ENCODE results near the gene STIP1.

Gene STIP1

DNA sequence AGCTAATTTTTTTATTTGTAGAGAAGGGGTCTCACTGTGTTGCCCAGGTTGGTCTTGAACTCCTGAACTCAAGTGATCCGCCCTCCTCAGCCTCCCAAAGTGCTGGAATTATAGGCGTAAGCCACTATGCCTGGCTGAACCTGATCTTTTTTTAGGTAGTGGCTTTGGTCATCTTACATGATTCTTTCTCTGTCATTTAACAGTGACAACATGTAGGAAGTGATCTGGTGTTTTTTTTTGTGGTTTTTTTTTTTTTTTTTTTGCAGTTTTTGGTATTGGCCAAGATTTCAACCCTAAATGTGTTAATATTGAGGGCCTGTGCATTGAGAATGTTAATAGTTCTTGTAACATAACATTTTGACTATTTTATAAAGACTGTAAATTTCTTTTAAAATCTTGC, 12.5 kb downstream of the STIP1 start:
- no peak for DNase-seq (ENCODE audit: low read depth)

DNA sequence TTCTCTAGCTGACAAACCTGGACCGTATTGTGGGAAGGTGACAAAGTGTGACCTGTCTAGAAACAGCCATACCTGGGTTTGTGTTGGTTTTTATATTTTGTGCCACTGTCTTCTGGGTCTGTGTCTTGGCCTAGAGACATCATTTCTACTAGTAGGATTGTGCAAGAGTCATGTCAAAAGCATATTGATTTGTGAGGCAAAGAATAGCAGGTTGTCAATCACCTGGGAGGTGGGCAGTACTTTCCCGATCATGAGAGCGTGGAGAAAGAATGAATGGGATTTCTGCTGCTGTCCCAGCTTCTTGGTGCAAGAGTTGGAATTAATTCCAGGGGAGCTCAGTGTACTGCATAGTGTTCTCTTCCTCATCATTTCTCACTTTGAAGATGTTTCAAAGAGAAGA, 15.6 kb downstream of the STIP1 start:
- no peak for DNase-seq (ENCODE audit: low read depth)

DNA sequence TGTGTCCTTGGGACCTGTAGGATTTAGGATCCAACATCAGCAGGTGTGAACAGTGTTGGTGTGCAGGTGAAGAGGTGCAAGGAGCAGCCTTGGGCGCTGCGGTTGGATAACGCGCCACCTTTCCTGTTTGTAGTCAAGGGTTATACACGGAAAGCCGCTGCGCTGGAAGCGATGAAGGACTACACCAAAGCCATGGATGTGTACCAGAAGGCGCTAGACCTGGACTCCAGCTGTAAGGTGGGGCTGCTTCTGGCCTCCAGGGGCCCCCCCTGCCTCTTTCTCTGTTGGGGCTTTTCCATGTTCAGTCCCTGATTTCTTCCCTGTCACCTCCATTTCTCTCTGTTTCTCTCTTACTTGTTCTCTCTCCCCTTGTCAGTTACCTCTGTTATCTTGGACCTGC, 17.0 kb downstream of the STIP1 start:
- DNase-seq (ENCODE audit: low read depth): no peak

DNA sequence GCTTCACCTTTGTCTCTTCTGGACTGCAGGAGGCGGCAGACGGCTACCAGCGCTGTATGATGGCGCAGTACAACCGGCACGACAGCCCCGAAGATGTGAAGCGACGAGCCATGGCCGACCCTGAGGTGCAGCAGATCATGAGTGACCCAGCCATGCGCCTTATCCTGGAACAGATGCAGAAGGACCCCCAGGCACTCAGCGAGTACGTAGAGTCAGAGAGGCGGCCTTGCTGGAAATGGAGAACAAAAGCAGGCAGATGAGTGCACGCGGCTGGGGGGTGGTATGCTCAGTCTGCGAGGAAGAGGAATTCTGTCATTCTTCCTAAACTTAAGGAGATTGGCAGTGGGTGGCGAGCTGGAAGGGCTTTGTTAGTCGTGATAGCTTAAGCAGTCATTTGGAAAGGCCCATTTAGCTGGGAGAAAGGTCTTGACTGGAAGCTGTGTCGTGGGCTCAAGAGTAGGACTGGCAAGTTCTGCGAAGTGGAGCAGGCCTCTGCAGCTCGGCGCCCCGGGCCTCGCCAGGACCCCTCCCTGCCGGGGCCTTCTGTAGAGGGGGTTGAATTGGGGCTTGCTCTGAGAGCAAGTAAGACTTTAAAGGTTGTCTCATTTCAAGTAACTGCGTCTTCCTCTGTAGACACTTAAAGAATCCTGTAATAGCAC, 17.6 kb downstream of the STIP1 start:
- DNase-seq (ENCODE audit: low read depth): no peak

DNA sequence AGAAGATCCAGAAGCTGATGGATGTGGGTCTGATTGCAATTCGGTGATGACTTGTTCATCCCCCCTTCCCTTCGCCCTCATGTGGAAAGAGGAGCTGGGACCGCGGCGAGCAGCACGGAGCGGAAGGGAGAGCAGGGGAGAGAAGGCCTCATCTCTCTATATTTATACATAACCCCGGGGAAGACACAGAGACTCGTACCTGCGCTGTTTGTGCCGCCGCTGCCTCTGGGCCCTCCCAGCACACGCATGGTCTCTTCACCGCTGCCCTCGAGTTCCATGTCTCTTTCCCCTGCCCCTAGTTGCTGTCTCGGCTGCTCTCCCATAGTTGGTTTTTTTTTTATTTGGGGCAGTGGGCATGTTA, 18.1 kb downstream of the STIP1 start:
- DNase-seq (ENCODE audit: low read depth): no peak

DNA sequence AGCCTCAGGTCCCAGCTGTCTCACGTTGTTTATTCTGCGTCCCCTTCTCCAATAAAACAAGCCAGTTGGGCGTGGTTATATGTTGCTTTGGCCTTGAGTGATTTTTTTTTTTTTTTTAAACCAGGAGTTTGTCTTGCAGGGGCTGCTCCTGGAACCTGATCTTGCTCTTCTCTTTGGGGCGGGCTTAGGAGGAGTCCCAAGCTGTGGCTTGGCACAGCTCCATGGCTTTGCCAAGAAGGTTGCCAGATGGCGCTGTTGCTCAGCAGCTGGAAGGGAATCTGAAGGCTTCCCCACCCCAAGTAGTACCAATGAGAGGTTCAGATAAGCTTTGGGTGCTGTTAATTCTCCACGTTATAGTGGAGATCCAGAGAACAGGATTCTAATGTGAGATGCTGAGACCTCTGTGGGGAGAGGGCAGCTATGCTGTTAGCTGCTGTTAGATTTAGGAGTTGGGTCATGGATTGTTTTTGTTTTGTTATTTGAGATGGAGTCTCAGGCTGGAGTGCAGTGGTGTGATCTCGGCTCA, 18.6 kb downstream of the STIP1 start:
- peak; percentile 91 for DNase-seq (ENCODE audit: low read depth)

DNA sequence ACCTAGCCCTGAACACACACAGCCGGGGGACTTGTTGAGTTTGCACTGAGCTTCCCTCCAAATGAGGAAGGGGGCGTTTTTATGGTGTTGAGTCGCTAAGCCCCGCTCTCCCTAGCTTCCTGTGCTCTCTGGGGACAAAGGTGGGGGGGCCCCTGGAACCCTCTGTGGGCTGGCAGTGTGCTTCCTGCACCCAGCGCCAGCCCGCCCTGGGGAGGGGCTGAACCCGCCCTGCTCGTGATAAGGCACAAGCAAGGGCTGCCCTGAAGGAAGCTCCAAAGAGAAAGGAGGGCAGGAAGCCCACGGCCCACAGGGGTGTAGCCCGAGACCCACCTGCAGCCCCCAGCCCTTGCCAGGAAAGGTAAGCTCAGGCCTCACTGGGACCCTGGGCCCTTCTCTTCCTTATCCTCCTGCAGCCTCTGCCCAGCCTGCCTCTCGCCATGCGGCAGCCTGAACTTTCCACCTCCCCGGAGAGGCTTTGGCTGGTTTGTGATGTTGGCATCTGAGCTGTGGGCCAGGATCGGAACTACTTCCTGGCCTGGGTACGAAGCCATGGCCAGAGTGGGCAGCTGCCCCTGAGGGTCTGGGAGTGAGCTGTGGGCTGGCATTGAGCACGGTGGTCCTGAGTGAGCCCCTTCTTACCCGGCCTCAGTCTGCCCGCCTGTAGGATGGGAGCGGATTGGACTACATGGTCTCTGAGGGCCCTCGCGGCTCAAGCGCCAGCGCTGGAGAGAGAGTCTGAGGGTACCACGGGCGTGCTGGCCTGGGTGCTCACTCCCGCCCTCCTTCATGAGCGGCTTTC, 20.7 kb downstream of the STIP1 start, which contains the start of gene FERMT3:
Gene FERMT3 (plus strand): TSS at position 265 of the 799 bp plus-strand sequence. CDS start 644 bp downstream, outside the sequence.
- no peak for DNase-seq (ENCODE audit: low read depth)

DNA sequence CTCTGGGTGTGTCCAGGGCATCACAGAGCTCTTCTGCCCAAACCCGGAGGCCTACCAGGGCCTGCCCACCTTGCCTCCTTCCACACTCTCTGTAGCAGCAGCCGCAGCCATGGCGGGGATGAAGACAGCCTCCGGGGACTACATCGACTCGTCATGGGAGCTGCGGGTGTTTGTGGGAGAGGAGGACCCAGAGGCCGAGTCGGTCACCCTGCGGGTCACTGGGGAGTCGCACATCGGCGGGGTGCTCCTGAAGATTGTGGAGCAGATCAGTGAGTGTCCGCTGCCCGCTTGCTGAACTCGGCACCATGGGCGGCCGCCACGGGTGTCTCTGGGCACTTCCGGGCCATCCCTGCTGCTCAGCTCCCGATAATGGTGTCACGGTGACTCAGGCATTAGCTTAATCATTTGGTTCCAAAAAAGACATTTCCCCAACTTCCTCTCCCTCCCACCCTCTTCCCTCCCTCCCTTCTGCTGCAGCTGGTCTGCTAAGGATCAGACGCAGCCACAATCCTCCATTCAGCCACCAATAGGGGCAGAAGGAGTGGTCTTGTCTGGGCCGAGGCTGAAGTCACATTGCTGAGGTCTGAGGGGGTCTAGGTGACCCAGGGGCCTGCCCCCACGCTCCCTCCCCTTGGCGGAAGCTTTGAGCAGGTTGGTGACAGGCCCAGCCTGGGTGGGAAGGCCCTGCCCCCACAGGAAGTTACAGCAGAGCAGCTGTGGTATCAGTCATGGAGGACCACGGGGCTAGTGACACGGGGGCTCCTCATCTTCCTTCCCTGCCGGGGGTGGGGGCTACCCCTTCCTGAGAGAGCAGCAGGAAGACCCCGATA, 21.5 kb downstream of the STIP1 start:
- peak; percentile 64 for DNase-seq (ENCODE audit: low read depth)

DNA sequence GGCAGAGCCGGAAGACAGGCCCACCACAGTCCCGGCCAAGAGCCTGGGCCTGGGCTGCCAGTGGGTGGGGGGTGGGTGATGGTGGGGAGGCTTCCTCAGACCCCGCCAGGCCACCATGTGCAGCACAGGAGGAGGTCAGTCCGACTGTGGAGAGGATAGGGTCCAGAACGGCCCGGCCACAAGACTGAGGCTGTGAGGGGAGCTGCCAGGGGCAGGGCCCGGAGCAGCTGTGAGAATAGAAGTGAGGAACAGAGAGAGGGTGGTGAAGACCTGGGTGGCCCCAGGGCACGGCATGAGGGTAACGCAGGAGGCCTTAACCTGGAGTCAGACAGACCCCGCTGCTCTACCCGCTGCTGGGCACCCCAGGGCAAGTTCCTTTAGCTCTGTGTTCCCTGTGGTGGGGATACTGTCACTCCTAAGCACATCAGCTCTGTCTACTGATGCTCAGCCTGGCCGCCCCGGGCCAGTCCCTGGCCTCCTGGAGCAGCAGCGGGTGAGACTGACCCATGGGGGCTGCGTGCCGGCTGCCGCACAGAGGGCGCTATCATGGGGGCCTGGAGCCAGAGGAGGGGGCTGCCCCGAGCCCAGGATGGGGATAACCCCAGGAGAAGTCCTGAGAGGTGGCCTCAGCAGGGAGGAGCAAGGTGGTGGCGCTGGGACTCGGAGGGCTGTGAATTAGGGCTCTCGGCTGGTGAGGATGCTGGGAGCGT, 22.3 kb downstream of the STIP1 start:
- DNase-seq (ENCODE audit: low read depth): no peak

DNA sequence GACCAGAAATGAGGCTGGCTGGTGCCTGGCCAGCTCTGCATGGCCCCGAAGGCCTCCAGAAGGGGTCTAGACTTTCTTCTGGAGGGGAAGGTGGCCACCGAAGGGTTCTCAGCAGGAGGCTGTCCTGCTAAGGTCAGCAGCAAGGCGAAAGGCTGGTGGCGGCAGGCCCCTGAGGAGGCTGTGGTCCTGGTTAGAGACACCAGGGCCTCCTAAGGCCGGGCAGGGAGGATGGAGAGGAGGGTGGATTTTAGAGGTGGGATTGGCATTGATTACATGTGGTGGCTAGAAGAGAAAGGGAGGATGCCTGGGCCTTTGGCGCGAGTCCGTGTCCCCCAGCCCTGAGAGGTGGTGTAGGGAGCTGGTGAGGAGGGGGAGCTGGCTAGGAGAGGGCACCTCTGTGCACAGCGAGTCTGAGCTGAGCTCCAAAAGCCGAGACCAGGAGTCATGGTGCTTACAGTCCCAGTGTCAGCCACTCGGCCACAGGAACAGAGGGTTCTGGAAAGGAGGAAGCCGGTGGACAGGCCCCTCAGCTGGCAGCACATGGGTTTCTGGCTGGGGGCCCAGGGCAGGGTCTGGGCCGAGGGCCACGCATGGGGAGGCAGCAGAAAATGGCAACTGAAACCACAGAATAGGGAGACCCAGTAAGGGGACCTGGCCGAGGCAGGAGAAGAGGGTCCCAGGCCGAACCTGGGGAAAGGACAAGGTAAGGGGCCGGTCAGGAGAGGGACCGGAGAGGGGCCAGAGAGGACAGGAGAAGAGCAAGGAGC, 23.0 kb downstream of the STIP1 start:
- DNase-seq (ENCODE audit: low read depth): no peak

DNA sequence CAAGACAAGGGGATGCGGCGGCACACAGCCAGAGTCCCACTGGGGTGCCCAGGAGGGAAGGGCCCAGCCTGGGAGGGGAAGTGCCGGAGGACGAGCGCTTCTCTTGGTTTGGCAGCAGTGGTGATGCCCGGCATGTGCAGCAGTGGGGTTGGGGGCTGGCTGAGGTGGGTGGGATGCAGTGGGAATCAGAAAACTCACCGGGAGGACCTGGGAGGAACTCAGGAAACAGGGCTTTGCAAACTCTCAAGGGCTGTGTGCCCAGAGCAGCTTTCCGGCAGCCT, 23.5 kb downstream of the STIP1 start:
- DNase-seq (ENCODE audit: low read depth): no peak

DNA sequence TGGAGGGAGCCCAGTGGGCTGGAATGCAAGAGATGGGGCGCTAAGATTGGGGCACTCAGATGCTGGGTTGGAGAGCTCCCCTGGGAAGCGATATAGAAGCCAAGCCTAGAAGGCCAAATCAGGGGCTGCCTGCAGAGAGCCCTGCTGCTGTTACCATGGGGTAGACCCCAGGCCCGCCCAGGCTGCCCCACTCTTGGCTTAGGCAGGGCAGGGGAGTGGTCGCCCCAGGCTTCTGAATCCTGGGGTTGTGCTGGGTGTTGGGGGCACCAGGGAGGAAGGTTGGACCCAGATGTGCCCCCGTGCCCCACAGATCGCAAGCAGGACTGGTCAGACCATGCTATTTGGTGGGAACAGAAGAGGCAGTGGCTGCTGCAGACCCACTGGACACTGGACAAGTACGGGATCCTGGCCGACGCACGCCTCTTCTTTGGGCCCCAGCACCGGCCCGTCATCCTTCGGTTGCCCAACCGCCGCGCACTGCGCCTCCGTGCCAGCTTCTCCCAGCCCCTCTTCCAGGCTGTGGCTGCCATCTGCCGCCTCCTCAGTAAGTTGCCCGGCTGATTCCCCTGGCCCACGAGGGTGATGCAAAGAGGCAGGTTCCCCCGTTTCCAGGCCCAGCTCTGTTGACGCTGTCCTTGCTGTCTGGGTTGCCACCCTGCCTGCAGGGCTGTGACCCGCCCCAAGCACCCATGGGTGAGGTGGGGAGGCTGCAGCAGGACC, 24.5 kb downstream of the STIP1 start:
- no peak for DNase-seq (ENCODE audit: low read depth)

DNA sequence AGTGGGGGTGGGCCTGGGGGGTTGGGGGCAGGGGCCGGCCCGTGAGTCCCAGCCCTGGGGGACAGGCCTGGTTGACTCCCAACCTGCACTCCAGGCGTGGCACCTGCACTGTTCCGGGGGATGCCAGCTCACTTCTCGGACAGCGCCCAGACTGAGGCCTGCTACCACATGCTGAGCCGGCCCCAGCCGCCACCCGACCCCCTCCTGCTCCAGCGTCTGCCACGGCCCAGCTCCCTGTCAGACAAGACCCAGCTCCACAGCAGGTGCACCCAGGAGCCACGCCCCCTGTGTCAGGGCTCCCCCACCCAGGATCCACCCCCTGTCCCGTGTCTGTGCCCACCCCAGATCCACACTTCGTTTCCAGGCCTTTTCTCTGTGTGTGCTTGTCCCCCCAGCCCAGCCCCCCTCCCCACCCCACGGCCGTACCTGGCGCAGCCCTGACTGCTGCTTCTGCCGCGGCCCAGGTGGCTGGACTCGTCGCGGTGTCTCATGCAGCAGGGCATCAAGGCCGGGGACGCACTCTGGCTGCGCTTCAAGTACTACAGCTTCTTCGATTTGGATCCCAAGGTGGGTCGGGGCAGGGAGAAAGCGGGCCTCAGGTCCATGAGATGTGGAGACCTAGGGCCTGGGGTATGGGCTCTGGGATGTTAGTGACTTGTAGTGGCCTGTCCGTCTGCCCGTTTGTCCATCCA, 25.4 kb downstream of the STIP1 start:
- no peak for DNase-seq (ENCODE audit: low read depth)

DNA sequence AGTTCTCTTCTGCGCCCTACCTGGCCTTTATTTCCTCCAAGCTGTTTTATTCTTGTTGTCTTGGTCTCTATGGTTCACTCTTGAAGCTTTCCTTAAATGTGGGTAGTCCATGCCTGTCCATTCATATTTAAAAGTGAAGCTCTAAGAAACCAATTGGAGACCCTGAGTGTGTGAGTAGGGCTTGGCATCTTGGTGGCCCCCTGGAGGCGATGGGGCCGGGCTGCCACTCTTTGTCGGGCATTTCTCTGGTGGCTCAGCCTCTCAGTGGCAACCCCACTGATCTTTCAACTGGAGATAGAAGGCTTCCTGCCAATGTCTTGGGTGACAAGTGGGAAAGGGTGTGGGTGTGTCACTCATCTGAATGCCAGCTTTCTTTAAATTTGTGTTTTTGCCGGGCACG, 30.9 kb downstream of the STIP1 start:
- DNase-seq (ENCODE audit: low read depth): no peak

DNA sequence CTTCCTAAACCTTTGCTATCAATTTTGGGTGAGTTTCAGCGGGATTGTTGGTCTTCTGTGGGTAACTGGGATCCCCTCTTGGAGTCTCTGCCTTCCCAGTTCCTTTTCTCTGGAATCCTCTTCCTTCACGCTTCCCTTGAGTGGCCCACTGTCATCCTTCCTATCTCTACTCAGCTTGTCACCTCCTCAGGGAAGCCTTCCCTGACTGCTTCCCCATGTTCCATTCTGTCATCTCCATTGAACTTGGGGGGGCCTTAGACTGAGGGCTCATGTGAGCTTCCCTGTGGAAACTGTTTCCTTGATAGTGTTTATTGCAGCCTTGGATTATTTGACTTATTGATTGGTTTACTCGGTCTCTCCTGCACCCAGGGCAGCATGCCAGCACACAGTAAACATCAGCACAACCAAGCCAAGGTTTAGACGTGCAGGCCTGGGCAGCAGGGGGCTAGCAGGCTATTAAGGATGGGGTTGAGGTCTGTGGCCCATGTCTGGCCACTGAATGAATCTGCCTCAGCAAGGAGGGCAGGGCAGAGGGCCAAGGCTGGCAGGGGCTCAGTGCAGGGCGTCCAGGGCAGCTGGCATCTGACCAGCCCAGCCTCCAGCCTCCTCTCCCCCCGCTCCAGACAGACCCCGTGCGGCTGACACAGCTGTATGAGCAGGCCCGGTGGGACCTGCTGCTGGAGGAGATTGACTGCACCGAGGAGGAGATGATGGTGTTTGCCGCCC, 32.8 kb downstream of the STIP1 start:
- no peak for DNase-seq (ENCODE audit: low read depth)

DNA sequence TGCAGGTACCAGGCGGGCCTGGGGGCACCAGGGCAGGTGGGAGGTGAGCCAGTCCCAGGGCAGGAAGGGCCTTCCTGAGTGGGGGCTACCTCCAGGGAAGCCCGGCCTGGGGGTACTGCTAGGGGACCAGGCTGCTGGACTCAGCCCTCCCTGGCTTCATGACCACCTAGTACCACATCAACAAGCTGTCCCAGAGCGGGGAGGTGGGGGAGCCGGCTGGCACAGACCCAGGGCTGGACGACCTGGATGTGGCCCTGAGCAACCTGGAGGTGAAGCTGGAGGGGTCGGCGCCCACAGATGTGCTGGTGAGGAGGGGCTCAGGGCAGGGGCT, 33.3 kb downstream of the STIP1 start:
- DNase-seq (ENCODE audit: low read depth): no peak

DNA sequence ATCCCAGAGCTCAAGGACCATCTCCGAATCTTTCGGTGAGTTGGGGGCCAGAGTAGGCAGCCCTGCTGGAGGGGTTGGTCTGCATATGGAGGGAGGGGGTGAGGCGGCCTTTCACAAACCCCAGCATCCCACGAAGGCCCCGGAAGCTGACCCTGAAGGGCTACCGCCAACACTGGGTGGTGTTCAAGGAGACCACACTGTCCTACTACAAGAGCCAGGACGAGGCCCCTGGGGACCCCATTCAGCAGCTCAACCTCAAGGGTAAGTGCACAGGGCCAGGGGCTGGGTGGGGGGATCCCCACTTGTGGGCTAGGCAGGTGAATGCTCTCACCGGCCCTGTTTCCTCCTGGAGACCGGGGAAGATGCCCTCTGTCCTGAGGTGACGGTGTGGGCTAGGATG, 33.8 kb downstream of the STIP1 start:
- DNase-seq (ENCODE audit: low read depth): no peak

DNA sequence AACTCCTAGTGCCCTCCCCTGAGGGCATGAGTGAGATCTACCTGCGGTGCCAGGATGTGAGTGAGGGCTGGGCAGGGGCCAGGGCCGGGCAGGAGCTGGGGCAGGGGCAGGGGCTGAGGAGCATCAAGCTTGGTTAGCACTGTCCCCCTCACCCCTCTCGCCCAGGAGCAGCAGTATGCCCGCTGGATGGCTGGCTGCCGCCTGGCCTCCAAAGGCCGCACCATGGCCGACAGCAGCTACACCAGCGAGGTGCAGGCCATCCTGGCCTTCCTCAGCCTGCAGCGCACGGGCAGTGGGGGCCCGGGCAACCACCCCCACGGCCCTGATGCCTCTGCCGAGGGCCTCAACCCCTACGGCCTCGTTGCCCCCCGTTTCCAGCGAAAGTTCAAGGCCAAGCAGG, 34.3 kb downstream of the STIP1 start:
- DNase-seq (ENCODE audit: low read depth): no peak

DNA sequence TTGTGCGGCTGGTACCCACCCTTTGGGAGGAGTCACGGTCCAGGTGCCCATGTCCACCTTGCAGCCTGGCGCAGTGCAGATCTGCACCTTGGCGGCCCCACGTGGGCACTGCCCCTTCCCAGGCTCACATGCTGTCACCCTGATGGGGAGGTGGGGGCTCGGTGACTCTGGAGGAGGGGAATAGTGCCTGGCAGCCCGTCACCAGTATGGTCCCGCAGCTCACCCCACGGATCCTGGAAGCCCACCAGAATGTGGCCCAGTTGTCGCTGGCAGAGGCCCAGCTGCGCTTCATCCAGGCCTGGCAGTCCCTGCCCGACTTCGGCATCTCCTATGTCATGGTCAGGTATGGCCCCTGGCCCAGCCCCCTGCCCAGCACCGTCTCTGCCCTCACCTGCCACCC, 34.8 kb downstream of the STIP1 start:
- no peak for DNase-seq (ENCODE audit: low read depth)

DNA sequence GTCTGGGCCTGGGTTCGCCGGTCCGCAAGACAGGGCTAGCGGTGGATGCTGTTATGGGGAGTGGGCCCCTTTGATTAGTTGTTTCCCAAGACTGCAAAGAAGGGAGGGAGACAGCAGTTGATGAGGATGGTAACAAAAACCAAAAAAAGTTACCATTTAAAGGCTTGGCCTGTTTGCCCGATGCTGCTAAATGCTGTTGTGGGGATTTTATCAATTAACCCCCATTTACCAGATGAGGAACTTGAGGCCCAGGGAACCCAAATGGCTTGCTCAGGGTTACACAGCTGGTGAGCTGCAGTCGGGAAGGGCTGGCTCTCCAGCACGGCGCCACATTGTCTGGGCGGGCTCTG, 36.7 kb downstream of the STIP1 start:
- DNase-seq (ENCODE audit: low read depth): no peak

Data from stromal cell of bone marrow (primary cell).